Measurements from ENCODE around the gene LAD1. TPM values are rescaled to one million over a fixed set of nuclear protein-coding genes. Genes with fewer than 3 reads are reported as not detected.

Gene LAD1, protein sequence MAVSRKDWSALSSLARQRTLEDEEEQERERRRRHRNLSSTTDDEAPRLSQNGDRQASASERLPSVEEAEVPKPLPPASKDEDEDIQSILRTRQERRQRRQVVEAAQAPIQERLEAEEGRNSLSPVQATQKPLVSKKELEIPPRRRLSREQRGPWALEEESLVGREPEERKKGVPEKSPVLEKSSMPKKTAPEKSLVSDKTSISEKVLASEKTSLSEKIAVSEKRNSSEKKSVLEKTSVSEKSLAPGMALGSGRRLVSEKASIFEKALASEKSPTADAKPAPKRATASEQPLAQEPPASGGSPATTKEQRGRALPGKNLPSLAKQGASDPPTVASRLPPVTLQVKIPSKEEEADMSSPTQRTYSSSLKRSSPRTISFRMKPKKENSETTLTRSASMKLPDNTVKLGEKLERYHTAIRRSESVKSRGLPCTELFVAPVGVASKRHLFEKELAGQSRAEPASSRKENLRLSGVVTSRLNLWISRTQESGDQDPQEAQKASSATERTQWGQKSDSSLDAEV
- total RNA-seq (12.6 TPM), polyA plus RNA-seq (14.6 TPM)

DNA sequence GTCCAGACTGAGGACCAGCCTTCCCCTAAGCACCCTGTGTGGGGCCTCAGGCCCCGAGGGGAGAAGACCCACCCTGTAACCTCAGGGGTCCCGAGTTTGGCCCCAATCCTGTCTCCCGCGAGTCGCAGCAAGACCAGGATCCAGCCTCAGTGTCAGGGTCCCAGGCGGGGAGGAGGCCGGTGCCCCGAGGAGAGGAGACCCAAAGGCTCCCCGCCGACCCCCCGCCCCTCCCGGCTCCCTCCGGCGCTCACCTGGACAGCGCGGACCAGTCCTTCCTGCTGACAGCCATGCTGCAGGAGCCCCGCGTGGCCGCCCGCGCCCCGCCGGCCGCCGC lies at the start of gene LAD1:
LAD1 (minus strand) TSS at position 307 of the 334 bp plus-strand sequence; CDS start at position 289, 18 bp downstream.
- Histone ChIP-seq H3K36me3 (ENCODE audit: insufficient read depth) (no peaks in the 10 kb centered on the region), H3K27ac (ENCODE audit: low read depth) (peak within 1 kb of the TSS; percentile 76), H3K4me3 (ENCODE audit: low read depth, low read length) (peak within 1 kb of the TSS; percentile 30), H3K4me1 (ENCODE audit: insufficient read depth) (no peaks in the 10 kb centered on the region)
- 10% methylated on average over 25 of the region's 25 CpGs for WGBS
- DNase-seq (ENCODE audit: extremely low spot score): no peak

DNA sequence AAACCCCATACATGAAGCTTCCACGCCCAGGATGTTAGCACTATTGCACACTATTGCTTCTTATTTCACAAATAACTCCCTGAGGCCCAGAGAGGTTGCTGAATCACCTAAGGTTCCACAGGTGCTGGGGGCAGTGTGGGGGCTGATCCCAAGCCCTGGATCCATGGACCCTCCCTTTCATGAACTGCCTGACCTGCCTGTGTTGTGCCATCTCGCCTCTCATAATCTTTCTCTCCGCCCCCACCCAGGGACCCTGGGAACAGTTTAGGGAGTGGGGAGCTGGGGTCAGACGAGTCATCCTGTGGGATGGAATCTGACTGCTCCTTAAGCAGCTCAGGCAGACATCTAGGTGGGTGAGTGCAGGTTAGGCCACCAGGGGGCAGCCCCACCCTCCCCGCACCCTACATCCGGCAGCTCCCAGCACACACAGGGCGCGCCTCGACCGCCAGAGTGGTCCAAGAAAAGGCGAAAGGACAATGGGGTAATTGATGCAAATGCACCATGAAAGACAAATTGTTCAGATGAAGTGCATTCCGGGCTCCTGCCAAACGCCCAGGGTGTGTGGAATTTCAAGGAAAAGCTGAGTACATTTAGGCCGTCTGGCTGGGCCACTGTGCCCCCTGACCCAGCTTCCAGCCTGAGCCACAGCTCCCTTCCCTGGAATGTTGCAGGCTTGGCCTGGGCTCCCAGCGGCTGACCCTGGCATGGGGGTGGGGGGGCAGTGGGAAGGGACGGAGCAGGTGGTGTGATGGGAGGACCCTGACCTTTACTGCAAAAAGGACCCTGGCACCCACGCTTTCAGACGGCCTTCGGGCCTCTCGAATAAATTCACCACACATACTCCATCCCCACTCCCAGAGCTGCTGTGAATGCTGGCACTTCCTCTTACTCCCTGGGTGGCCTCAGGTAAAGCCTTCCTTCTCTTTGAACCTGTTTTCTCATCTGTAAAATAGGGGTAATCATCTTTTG lies 49.1 kb upstream of the LAD1 start:
- H3K4me1 ChIP-seq (ENCODE audit: insufficient read depth): no peaks in the 10 kb centered on the region
- DNase-seq (ENCODE audit: extremely low spot score): no peak
- H3K27ac ChIP-seq (ENCODE audit: low read depth): no peak overlapping the region
- no peaks in the 10 kb centered on the region for H3K36me3 ChIP-seq (ENCODE audit: insufficient read depth)
- 44% methylated on average over 20 of the region's 20 CpGs for WGBS
- no peak overlapping the region for H3K4me3 ChIP-seq (ENCODE audit: low read depth, low read length)

DNA sequence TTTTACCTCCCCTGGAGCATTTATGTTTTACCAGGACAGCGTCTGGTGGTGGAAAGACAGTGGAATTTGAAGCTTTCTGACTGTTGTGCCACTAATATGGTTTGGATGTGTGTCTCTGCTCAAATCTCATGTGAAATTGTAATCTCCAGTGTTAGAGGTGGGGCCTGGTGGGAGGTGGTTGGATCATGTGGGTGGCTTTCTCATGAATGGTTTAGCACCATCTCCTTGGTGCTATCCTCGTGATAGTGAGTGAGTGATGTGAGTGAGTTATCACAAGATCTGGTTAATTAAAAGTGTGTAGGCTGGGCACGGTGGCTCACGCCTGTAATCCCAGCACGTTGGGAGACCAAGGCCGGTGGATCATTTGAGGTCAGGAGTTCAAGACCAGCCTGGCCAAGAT lies 46.2 kb upstream of the LAD1 start:
- 93% methylated on average over 6 of the region's 6 CpGs for WGBS
- H3K27ac ChIP-seq (ENCODE audit: low read depth): no peak overlapping the region
- H3K4me3 ChIP-seq (ENCODE audit: low read depth, low read length): no peak overlapping the region
- H3K36me3 ChIP-seq (ENCODE audit: insufficient read depth): no peaks in the 10 kb centered on the region
- no peak for DNase-seq (ENCODE audit: extremely low spot score)
- H3K4me1 ChIP-seq (ENCODE audit: insufficient read depth): no peaks in the 10 kb centered on the region

DNA sequence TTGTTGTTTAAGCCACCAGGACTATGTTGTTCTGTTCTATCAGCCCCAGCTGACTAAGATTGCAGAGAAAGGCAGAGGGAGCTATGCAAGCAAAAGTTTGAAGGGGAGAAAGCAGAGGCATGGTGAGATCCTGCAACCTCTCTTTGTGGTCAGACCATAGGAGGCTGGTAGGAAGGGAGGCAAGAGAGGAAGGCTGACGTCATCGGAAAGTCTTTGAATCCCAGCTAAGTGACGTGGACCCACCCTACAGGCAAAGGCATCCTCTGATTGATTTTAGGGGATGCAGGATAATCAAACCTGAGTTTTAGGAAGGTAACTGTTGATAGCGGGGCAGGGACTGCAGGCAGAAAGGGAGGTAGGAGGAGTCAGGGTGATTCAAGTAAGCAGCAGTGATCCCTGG lies 45.7 kb upstream of the LAD1 start:
- Histone ChIP-seq H3K4me1 (ENCODE audit: insufficient read depth) (no peaks in the 10 kb centered on the region), H3K4me3 (ENCODE audit: low read depth, low read length) (no peak overlapping the region), H3K36me3 (ENCODE audit: insufficient read depth) (no peaks in the 10 kb centered on the region), H3K27ac (ENCODE audit: low read depth) (no peak overlapping the region)
- DNase-seq (ENCODE audit: extremely low spot score): no peak
- WGBS: 80% methylated on average over 4 of the region's 4 CpGs

DNA sequence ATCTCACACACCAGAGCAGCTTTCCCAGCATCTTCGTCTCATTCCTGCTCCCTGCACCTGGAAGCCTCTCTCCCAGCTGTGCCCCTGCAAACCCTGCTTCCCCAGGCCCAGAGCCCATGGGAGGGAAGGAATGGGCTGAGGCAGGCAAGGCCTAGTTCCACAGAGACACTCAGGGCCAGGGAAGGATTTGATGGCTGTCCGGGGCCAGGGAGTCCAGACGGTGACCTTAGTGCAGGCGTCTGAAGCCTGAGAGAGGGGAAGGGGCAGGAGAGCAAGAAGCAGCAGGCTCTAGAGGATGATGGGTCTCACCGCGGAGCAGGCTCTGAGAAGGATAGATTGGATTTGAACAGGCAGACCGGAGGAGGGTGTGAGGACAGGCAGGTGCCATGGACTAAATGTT lies 44.6 kb upstream of the LAD1 start:
- H3K36me3 ChIP-seq (ENCODE audit: insufficient read depth): no peaks in the 10 kb centered on the region
- no peak overlapping the region for H3K4me3 ChIP-seq (ENCODE audit: low read depth, low read length)
- H3K27ac ChIP-seq (ENCODE audit: low read depth): no peak overlapping the region
- no peaks in the 10 kb centered on the region for H3K4me1 ChIP-seq (ENCODE audit: insufficient read depth)
- WGBS: 92% methylated on average over 7 of the region's 7 CpGs
- no peak for DNase-seq (ENCODE audit: extremely low spot score)

GRCh38 chr1:201436969-201437368 lies 37.8 kb upstream of the LAD1 start:
- Histone ChIP-seq H3K36me3 (ENCODE audit: insufficient read depth) (no peaks in the 10 kb centered on the region), H3K4me3 (ENCODE audit: low read depth, low read length) (no peak overlapping the region), H3K27ac (ENCODE audit: low read depth) (no peak overlapping the region), H3K4me1 (ENCODE audit: insufficient read depth) (no peaks in the 10 kb centered on the region)
- 82% methylated on average over 3 of the region's 3 CpGs for WGBS
- no peak for DNase-seq (ENCODE audit: extremely low spot score)

GRCh38 chr1:201436393-201436792 lies 37.3 kb upstream of the LAD1 start:
- DNase-seq (ENCODE audit: extremely low spot score): no peak
- Histone ChIP-seq H3K4me1 (ENCODE audit: insufficient read depth) (no peaks in the 10 kb centered on the region), H3K36me3 (ENCODE audit: insufficient read depth) (no peaks in the 10 kb centered on the region), H3K27ac (ENCODE audit: low read depth) (no peak overlapping the region), H3K4me3 (ENCODE audit: low read depth, low read length) (no peak overlapping the region)
- whole genome bisulfite sequencing: 72% methylated on average over 6 of the region's 6 CpGs

GRCh38 chr1:201434266-201434665 lies 35.1 kb upstream of the LAD1 start:
- H3K27ac ChIP-seq (ENCODE audit: low read depth): no peak overlapping the region
- no peak for DNase-seq (ENCODE audit: extremely low spot score)
- no peaks in the 10 kb centered on the region for H3K36me3 ChIP-seq (ENCODE audit: insufficient read depth)
- 75% methylated on average over 3 of the region's 3 CpGs for WGBS
- H3K4me1 ChIP-seq (ENCODE audit: insufficient read depth): no peaks in the 10 kb centered on the region
- H3K4me3 ChIP-seq (ENCODE audit: low read depth, low read length): no peak overlapping the region

DNA sequence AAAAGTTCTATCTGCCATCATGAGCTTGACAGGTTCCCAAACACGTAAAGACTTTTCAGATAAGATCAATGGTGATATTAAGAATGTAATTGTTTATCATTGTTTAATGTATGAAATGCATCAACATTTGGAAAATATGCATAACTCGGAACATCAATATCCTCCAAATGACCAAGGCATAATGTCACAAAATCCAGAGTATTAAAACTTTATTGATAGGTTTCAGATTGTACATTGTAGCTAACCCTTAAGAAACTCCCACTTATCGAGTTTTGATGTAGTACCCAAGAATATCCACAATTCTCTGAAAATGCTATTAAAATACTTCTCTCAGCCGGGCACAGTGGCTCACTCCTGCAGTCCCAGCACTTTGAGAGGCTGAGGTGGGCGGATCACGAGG lies 34.5 kb upstream of the LAD1 start:
- H3K27ac ChIP-seq (ENCODE audit: low read depth): no peak overlapping the region
- WGBS: 82% methylated on average over 6 of the region's 6 CpGs
- no peak overlapping the region for H3K4me3 ChIP-seq (ENCODE audit: low read depth, low read length)
- no peaks in the 10 kb centered on the region for H3K4me1 ChIP-seq (ENCODE audit: insufficient read depth)
- H3K36me3 ChIP-seq (ENCODE audit: insufficient read depth): no peaks in the 10 kb centered on the region
- DNase-seq (ENCODE audit: extremely low spot score): no peak

- no peaks in the 10 kb centered on the region for H3K36me3 ChIP-seq (ENCODE audit: insufficient read depth)
- WGBS: 87% methylated on average over 4 of the region's 4 CpGs
- H3K27ac ChIP-seq (ENCODE audit: low read depth): no peak overlapping the region
- H3K4me3 ChIP-seq (ENCODE audit: low read depth, low read length): no peak overlapping the region
- no peak for DNase-seq (ENCODE audit: extremely low spot score)
- no peaks in the 10 kb centered on the region for H3K4me1 ChIP-seq (ENCODE audit: insufficient read depth)
Observed at GRCh38 chr1:201430776-201431175, 31.7 kb upstream of the LAD1 start.

- Histone ChIP-seq H3K36me3 (ENCODE audit: insufficient read depth) (no peaks in the 10 kb centered on the region), H3K4me3 (ENCODE audit: low read depth, low read length) (no peak overlapping the region), H3K27ac (ENCODE audit: low read depth) (no peak overlapping the region), H3K4me1 (ENCODE audit: insufficient read depth) (no peaks in the 10 kb centered on the region)
- DNase-seq (ENCODE audit: extremely low spot score): no peak
- WGBS: 87% methylated on average over 18 of the region's 18 CpGs
Observed at GRCh38 chr1:201429736-201430501, 30.8 kb upstream of the LAD1 start.

DNA sequence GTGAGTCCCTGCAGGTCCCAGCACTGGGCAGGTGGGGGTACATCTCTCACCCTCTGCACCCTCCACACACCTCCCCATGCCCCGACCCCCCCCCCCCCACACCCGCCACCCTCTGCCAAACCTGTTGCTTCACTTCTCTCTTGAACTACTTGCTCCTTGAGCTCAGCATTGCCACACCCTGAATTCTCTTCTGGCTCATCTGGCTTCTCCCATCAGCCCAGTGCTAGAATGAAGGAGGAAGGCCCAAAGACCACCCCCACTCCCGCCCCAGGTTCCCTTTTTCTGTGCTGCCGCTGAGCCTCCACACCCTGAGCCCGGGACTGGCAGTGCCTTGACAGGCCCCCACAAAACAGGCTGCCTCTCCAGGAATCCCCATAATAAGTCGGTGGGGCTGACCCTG lies 28.8 kb upstream of the LAD1 start:
- Histone ChIP-seq H3K36me3 (ENCODE audit: insufficient read depth) (no peaks in the 10 kb centered on the region), H3K4me1 (ENCODE audit: insufficient read depth) (no peaks in the 10 kb centered on the region), H3K4me3 (ENCODE audit: low read depth, low read length) (no peak overlapping the region), H3K27ac (ENCODE audit: low read depth) (no peak overlapping the region)
- 77% methylated on average over 6 of the region's 6 CpGs for WGBS
- no peak for DNase-seq (ENCODE audit: extremely low spot score)

All from urinary bladder (tissue), 4 donors.